HG03103 (cell line): ENCODE measurements around the gene ATP5PO.

ENCODE experiments used
- ATAC-seq: cut with Tn5 transposase; IDR thresholded peaks from one replicate; pipeline ENCODE4 v1.9.1; 2021; ENCODE audit warnings: low read depth; ENCODE audit not compliant: unreplicated experiment

The ATP5PO gene

GRCh38 chr21:33901412-33902288, 14.0 kb downstream of the ATP5PO start:
- ATAC-seq = no peak

- no peak for ATAC-seq
Measured at GRCh38 chr21:33899199-33899598, 16.4 kb downstream of the ATP5PO start.

GRCh38 chr21:33898586-33898985, 17.0 kb downstream of the ATP5PO start:
- no peak for ATAC-seq

DNA sequence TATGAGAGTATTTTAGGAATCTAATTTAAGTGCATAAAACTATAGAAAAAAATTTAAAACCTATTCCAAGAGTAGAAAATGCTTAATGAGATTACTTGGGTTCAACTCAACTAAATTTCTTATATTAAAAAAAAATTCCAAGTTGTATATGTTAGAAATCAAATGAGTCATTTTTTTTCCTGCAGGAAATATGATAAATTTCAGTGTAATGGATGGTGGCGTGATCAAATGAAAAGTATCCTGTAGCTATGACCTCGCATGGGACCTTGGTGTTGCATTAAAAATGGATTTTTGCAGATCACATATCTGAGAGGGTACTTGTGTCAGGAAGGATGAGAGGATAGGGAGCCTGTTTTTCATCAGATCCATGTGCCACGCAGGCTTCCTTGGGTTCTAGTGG, 17.9 kb downstream of the ATP5PO start:
- ATAC-seq = no peak

- no peak for ATAC-seq
Measured at GRCh38 chr21:33897098-33897497, 18.5 kb downstream of the ATP5PO start.

DNA sequence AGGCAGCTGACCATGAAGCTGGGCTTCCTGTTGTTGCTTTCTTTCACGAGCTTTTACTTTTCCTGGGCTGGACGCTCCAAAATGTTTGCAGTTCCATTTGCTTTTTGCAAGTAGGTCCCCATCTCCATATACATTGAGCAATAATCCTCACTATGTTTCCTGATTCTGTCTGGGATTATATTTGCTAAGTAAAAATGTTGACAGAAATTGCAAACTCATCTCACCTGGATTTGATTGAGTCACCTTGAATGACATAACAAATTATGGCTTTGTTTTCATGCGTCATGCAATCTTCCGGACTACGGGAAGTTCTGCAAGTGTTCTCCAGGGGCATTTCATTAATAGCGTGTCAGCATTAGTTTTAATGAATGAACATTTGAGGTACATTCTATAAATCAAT, 18.9 kb downstream of the ATP5PO start:
- no peak for ATAC-seq

DNA sequence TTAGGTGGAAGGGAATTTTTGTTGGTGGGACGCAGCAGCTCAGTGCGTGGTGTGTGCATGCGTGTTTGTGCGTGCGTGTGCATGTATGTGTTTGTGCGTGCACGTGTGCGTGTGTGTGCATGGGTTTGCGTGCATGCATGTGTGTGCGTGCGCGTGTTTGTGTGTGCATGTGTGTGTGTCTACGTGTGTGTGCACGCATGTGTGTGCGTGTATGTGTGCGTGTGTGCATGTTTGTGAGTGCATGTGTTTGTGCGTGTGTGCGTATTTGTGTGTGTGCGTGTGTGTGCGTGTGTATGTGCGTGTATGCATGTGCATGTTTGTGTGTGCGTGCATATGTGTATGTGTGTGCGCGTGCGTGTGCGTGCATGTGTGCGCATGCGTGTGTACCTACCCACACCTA, 20.2 kb downstream of the ATP5PO start:
- no peak for ATAC-seq

DNA sequence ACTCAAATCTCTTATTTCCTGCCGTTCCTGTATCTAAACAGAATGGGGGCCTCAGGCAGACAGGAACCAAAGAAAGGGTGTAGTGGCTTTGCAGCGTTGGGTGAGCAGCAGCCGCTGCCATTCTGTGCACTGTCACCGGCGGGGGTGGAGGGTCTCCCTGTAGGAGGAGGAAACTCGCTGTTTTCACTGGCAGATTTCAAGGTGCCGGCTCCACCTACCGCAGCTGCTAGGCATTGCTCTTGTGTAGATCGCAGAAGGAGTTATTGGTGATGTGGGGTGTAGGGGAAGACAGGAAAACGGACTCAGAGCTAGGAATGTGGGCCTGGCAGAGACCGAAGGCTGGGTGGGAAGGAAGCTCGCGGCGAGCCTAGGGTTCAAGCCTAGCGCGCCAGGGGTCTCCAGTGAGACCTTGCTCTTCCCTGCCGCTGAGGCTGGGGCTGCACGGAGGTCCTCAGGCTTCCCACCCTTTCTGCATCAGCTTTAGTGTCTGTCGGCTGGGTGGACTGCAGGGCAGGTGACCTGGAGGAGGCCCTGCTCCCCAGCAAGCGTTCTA, 20.8 kb downstream of the ATP5PO start:
- no peak for ATAC-seq

DNA sequence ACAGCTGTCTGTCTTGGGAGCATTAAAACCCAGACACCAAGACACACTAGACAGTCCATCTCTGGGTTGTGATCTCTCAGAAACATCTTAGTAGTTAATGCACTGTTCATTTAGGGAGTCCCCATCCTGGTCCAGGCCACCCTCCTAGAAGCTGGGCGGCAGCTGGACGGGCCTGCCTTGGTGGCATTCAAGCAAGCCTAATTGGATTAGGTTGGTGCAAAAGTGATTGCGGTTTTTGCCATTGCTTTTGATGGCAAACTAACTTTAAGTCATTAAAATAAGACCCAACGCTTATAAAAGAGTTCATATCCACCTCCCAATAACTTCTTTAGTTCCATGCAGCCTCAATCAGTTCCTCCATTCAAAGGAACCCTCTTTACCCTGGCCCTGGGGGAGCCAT, 21.7 kb downstream of the ATP5PO start:
- no peak for ATAC-seq

- no peak for ATAC-seq
Measured at GRCh38 chr21:33892853-33893252, 22.8 kb downstream of the ATP5PO start.

DNA sequence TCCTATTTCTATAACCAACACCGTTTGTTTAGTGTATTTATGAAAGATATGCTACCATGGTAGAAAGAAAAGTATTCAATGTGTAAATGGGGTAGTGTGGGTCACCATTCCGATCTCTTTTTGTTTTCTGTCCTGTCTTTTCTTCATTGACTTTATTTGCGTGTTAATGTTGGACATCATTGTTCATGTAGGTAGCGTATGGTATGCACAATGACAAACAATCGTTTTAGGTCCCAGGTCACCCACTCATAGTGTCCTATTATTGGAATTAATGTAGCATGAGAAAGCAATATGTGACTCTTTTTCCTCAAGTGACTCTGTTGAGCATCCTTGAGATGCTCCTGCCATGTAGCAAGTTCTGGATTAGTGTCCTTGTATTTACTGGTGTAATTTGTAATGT, 25.4 kb downstream of the ATP5PO start:
- no peak for ATAC-seq

DNA sequence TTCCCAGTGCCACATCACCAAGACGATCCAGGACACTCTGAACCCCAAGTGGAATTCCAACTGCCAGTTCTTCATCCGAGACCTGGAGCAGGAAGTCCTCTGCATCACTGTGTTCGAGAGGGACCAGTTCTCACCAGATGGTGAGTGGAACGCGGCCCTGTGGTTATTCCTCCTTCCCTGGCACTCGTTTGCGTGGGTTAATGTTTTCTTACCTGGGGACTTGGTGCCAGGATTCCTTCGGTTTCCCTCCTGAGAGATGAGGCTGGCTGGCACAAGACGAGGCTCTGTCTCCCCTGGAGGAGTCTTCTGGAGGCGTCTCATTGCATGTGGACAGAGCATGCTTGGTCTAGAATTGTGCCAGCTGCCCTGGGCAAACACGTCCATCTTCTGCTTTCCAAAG, 29.3 kb downstream of the ATP5PO start:
- no peak for ATAC-seq

DNA sequence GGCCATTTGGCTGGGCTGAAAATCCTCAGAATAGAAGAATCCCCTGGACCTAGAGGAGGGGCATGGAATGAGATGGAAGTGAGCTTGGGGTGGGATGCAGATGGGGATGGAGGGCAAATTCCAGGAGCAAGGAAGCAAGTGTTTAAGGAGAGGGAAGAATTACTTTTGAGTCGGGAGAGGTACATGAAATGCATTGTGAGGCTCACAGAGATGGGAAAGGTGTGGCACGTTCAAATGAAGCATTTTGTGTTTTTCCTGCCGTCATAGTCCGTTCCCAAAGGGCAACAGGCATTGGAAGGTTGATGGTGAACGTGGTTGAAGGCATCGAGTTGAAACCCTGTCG, 30.5 kb downstream of the ATP5PO start:
- ATAC-seq = no peak

GRCh38 chr21:33884376-33885171, 31.0 kb downstream of the ATP5PO start:
- ATAC-seq = no peak

DNA sequence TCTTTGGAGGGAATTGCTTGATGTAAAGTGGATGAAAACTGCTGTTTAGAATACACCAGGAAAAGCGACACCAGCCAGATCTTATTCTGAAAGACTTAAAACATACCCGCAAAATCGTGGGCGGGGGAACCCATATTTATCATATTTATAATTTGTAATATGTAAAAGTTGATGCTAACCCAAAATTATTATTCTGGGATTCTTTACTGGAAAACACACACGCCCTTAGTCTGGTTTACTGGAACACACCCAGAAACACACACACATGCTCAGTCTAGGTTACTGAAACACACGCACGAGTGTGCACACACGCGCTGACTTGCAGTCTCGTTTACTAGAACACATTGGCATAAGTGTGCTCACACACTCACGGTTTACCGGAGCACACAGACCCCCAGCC, 32.5 kb downstream of the ATP5PO start:
- ATAC-seq = no peak

GRCh38 chr21:33881689-33882440, 33.7 kb downstream of the ATP5PO start:
- ATAC-seq = no peak

GRCh38 chr21:33880626-33881025, 35.0 kb downstream of the ATP5PO start:
- ATAC-seq = no peak

DNA sequence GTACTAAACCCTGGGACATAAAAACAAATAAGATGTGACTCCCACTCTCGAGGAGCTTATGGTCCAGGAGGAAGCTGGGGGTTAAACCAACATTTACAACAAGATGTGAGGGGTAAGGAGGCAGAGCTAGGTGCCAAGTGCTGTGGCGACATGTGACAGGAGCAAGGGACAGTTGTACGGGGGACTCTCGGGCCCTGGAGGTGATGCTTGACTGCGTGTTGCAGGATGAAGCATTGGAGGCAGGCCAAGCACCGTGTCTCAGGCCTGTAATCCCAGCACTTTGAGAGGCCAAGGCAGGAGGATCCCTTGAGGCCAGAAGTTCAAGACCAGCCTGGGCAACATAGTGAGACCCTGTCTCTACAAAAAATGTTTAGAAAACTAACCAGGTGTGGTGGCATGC, 36.8 kb downstream of the ATP5PO start:
- ATAC-seq = no peak

DNA sequence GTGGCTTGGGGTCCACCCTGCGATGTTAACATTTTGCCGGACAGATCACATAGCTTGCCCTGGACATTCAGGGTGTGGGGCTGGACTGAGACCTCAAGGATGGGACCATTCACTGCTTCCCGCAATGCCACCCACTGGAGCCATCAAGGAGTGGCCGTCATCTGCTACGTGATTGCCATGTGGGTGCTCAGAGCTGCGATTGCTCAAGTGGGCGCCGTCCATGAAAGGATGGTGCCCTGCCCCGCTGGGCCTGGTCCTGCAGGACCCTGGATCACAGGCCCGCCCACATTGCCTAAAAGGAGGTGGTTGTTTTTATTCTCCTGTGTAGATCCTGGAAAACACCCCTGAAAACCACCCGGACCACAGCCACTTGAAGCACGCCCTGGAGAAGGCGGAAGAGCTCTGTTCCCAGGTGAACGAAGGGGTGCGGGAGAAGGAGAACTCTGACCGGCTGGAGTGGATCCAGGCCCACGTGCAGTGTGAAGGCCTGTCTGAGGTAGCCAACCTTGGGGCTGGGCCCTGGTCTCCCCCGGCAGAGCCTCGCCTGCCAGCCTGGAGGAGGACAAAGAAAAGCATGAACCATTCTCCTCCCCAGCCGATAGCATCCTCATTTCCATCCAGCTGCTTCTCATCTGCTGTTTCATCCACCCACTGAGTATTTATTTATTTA, 40.4 kb downstream of the ATP5PO start:
- ATAC-seq = no peak

DNA sequence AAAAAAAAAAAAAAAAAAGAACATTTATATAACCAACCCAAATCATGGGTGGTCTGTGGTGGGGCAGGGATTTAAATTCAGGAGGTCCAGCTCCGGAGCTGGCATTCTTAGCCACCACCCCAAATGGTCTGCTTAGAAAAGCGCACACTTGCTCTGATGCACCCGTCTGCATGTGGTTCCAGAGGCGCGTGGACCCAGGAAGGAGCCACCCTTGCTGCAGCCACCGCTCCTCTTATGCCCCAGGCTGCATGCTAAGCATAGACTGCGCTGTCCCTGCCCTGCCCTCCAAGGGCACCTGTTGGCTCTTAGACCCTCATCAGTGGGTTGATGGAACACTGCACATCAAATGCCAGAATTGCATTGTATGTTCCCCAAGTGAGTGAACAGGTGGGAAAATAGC, 41.4 kb downstream of the ATP5PO start:
- no peak for ATAC-seq
